ENCODE results near the gene RIF1.

Gene RIF1

GRCh38 chr2:151422917-151423439 lies 13.3 kb downstream of the RIF1 start:
- DNase-seq = no peak

DNA sequence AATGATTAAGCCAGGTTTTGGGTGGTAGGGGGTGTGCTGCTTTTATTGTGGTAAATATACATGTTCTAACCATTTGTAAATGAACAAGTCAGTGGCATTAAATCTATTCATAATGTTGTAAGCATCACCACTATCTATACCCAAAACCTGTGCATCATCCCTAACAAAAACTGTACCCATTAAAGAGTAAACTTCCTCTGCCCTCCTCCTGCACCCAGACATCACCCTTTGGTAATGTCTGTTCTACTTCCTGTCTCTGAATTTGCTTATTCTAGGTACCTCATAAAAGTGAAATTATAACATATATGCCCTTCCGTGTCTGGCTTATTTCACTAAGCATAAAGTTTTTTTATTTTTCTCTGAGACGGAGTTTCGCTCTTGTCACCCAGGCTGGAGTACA lies 14.1 kb downstream of the RIF1 start:
- DNase-seq = no peak

- DNase-seq = peak; percentile 6 to 66
Measured at GRCh38 chr2:151437630-151438029, 27.9 kb downstream of the RIF1 start.

- no peak for DNase-seq
Measured at GRCh38 chr2:151438506-151438905, 28.8 kb downstream of the RIF1 start.

DNA sequence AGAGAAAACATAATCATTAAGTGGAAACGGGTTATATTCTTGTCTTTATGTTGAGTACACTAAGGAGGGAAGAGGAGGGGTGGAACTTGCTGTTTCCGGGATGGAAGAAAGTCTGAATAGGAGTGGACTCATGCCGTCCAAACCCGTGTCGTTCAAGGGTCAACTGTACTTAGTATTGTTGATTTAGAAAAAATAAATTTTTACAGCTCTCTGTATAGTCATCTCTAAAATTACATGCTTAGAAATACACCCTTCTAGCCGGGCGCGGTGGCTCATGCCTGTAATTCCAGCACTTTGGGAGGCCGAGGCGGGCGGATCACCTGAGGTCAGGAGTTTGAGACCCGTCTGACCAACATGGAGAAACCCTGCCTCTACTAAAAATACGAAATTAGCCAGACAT lies 29.4 kb downstream of the RIF1 start:
- DNase-seq = no peak

DNA sequence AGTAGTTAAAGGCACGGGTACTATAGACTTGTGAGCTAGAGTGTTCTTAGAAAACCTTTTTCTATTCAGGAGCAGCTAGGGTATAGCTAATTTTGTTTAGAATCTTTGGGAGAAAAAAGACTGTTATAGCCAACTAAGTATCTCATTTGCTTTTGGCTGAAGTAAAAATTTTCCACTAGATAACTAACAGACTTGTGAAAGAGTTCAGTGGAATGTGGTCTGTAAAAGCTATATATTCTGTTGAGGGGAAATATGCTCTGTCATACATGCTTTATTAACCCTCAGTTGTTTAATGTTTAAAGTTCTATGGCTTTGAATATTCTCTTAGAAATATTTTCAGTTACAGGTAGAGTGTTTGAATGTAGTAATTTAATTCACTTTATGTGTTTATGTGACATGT lies 49.7 kb downstream of the RIF1 start:
- DNase-seq = no peak

DNA sequence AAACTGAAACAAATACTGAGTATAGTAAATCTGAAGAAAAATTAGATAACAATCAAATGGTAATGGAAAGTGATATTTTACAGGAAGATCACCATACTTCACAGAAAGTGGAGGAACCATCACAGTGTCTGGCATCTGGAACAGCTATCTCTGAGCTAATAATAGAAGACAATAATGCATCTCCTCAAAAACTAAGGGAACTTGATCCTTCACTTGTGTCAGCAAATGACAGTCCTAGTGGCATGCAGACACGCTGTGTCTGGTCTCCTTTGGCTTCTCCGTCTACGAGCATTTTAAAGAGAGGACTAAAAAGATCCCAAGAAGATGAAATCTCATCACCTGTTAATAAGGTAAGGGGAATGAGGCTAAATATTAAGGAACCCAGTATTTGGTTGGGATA lies 56.1 kb downstream of the RIF1 start:
- no peak for DNase-seq

DNA sequence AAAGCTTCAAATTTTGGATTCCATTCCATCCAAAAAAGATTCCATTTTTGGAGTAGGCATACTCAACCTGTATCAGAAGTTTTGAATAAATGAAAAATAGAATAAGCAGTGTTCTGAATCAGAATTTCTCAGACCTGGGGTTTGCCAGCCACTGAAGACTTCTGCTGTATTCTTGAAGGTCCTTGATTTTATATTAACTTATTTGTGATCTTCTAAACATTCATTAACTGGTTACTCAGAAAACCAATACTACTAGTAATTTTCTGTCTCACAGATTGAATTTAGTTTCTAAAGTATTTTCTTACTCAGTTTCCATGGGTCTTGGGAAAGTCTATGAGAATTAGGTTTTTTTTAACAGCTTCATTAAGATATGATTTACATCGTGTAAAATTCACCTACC lies 60.9 kb downstream of the RIF1 start:
- DNase-seq = no peak

GRCh38 chr2:151472966-151473365 lies 63.3 kb downstream of the RIF1 start:
- no peak for DNase-seq

GRCh38 chr2:151475071-151475470 lies 65.4 kb downstream of the RIF1 start:
- DNase-seq = peak; percentile 12 to 90

DNA sequence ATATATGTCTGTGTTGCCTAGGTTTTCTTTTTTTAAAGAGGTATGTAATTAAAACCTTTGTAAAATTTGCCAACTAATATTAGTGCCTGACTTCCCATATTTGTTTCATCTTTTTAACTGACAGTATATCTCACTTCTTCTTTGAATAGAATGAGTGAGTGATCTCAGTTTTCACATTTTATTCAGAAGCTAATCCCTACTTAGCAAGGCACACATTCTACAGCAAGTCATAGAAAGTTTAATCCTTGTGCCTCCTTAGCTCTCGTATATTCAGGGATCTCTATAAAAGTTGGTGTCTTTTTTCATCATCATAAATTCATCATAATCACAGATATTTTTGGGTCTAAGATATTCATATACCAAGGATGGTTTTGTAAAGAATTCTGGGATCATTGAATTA lies 66.6 kb downstream of the RIF1 start:
- peak in 1 of 2 donors; percentile 26 for DNase-seq

DNA sequence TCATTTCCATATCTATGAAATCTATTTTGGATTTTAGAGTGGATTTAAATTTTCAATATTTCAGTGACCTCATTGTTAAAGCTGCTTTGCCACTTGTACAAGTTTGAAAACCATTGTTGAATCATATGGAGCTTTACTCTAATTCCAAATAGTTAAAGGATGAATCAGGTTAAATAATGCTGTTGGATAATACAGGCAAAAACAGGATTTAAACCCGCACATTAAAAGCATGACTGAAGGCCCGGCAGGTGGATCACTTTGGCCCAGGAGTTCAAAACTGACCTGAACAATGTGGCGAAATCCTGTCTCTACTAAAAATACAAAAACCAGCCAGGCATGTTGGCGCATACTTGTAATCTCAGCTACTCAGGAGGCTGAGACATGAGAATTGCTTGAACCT lies 68.3 kb downstream of the RIF1 start:
- DNase-seq = no peak

DNA sequence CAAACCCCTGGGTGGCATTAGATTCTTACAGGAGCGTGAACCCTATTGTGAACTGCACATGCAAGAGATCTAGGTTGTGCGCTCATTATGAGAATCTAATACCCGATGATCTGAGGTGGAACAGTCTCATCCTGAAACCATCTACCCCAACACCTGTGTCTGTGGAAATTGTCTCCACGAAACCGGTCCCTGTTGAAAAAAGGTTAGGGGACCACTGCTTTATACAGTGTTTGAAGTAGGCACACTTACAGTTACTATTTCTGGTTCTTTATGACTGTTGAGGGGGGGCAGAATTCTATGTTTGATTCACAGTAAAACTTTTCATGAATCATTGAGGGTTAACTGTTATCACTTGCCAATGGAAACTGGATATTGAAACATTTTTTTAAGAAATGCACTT lies 72.0 kb downstream of the RIF1 start:
- DNase-seq = no peak

- peak; percentile 70 to 77 for DNase-seq
Measured at GRCh38 chr2:151482171-151482725, 72.5 kb downstream of the RIF1 start.

DNA sequence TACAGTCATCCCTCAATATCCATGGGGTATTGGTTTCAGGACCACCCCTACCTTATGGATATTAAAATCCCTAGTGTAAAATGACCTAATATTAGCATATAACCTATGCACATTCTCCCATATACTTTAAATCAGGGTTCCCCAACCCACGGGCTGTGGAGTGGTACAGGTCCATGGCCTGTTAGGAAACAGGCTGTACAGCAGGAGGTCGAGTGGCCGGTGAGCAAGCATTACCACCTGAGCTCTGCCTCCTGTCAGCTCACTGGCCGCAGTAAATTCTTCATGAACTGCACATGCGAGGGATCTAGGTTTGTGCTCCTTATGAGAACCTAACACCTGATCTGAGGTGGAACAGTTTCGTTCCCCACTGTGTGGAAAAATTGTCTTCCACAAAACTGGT lies 73.8 kb downstream of the RIF1 start:
- DNase-seq = no peak

- DNase-seq = no peak
Measured at GRCh38 chr2:151484100-151484499, 74.4 kb downstream of the RIF1 start.

- no peak for DNase-seq
Measured at GRCh38 chr2:151486053-151486452, 76.4 kb downstream of the RIF1 start.

DNA sequence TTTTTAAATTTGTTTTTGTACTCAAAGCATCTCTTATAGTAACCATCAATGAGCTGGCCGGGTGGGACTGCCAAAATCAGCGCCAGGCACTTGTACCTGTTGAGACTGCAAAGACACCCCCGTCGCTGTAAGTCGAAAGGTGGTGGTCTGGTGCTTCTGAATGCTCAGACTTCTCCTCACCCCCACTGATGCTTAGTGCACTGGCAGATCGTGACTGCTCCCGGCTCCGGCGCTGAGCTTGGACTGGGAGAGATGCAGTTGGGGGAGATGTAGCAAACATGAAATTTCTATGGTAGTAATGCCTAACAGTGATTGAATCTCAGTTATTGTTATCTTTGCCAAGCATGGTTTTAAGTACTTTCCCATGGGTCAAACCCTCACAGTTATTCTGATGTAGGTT lies 80.6 kb downstream of the RIF1 start:
- DNase-seq = no peak

DNA sequence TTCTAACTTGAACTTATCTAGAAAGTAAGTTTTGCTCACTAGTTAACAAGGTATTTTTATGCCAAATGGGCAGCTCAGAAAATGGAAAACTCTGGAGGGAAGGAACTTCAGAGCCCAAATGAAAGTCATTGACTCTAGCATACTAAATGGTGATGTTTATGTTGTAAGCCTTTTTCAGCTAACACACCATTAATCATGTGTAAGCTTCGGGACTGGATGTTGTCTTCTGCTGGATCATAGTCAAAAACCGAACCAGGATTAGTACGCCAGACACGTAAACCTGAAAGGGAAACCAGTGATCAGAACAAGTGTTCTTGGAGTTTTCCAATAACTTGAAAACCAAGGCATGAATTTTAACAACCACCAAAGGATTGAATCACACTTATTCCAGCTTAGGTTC lies 81.8 kb downstream of the RIF1 start:
- DNase-seq = no peak

GRCh38 chr2:151498178-151498577 lies 88.5 kb downstream of the RIF1 start:
- DNase-seq = no peak

- DNase-seq = no peak
Measured at GRCh38 chr2:151506170-151506569, 96.5 kb downstream of the RIF1 start.

DNA sequence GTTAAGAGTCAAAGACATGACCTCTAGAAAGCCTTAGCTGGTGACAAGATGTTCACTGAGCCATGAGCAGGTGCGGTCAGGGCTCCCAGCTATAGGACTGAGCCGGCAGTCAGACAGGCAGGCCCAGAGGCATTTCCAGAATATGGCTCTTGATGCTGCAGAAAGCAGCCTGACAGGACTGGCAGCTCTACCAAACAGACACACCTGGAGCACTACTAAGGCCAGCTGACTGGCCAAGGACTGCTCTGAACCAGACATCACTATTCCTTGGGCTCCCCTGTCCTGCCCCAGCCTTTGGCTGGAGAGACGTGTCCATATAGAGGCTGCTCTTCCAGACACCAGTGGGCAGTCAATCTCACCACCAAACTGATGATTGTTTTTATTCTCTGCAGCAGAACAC lies 98.8 kb downstream of the RIF1 start:
- DNase-seq = no peak

GRCh38 chr2:151518802-151519201 lies 109.1 kb downstream of the RIF1 start:
- no peak for DNase-seq

- DNase-seq = no peak
Measured at GRCh38 chr2:151520976-151521375, 111.3 kb downstream of the RIF1 start.

GRCh38 chr2:151522556-151522955 lies 112.9 kb downstream of the RIF1 start:
- no peak for DNase-seq

Data from inflammatory macrophage (primary cell).